H1 (cell line): ENCODE data around the gene NGFR. TPM values are rescaled to one million over a fixed set of nuclear protein-coding genes. Genes with fewer than 3 reads are reported as not detected.

ENCODE experiments used
- CTCF ChIA-PET: fragments of 300-600 bp; sonication (Branson Sonifier 250); formaldehyde crosslinking; loops from one replicate; lab custom pipeline; 2021; ENCODE audit not compliant: partially characterized antibody; lab: Charles Lee
- POLR2A ChIA-PET: fragments of 300-600 bp; sonication (Branson Sonifier 250); formaldehyde crosslinking; loops from one replicate; lab custom pipeline; 2021; ENCODE audit warnings: inconsistent platforms; ENCODE audit not compliant: partially characterized antibody; lab: Charles Lee
- DNase-seq, 2 experiments: peaks; one replicate each; pipeline versions ENCODE4 v3.0.0 to v3.0.0-alpha.2; 2010 to 2022; ENCODE audit warnings: low spot score in 2 of 2, low read depth in 1 of 2, mixed read lengths in 1 of 2
- FAIRE-seq: peaks from 2 replicates; lab custom pipeline; 2011; peaks lifted over from hg19 to GRCh38; lab: Jason Lieb, UNC
- H2AFZ ChIP-seq: 2 replicates; pipeline ENCODE4 v1.8.1; 2012; ENCODE audit warnings: low read length, inconsistent platforms
- H2AK5ac ChIP-seq: 2 replicates; pipeline ENCODE4 v1.6.1; 2013; ENCODE audit warnings: low read depth, low read length
- H2BK120ac ChIP-seq: replicated peaks from 2 replicates; pipeline ENCODE3; 2013; ENCODE audit warnings: low read depth, low read length, inconsistent platforms
- H2BK12ac ChIP-seq: 2 replicates; pipeline ENCODE4 v1.6.1; 2013; ENCODE audit warnings: low read depth, low read length
- H2BK15ac ChIP-seq: 2 replicates; pipeline ENCODE4 v1.6.1; 2013; ENCODE audit warnings: low read length
- H2BK20ac ChIP-seq: 2 replicates; pipeline ENCODE4 v1.6.1; 2013; ENCODE audit warnings: low read length
- H2BK5ac ChIP-seq: 2 replicates; pipeline ENCODE4 v1.6.1; 2013; ENCODE audit warnings: low read depth, low read length
- H3K14ac ChIP-seq: 2 replicates; pipeline ENCODE4 v1.6.1; 2013; ENCODE audit warnings: inconsistent platforms; ENCODE audit not compliant: insufficient read length
- H3K18ac ChIP-seq: 2 replicates; pipeline ENCODE4 v1.6.1; 2013; ENCODE audit warnings: low read length; ENCODE audit errors: extremely low read depth
- H3K23ac ChIP-seq: 2 replicates; pipeline ENCODE4 v1.6.1; 2013; ENCODE audit warnings: inconsistent platforms; ENCODE audit not compliant: insufficient read length
- H3K23me2 ChIP-seq: 2 replicates; pipeline ENCODE4 v1.6.1; 2013; ENCODE audit warnings: low read depth, low read length
- H3K27ac ChIP-seq: 2 replicates; pipeline ENCODE4 v1.6.1; 2011; ENCODE audit warnings: low read depth, low read length, inconsistent platforms
- H3K27me3 ChIP-seq, 4 experiments: replicated peaks in 1 of 4; 1 replicate in 1 of 4; 2 replicates in 3 of 4; pipeline versions ENCODE4 v1.6.1 to v1.8.1; 2011 to 2013; ENCODE audit warnings: low read length in 3 of 4, mild to moderate bottlenecking in 3 of 4, inconsistent platforms in 2 of 4, mixed read lengths in 2 of 4, moderate library complexity in 1 of 4; ENCODE audit not compliant: control insufficient read depth in 3 of 4, insufficient read depth in 3 of 4; ENCODE audit errors: extremely low read depth in 1 of 4
- H3K36me3 ChIP-seq, 4 experiments: 2 replicates each; pipeline versions ENCODE4 v1.6.1 to v1.8.1; 2011 to 2013; ENCODE audit warnings: mild to moderate bottlenecking in 4 of 4, low read length in 3 of 4, moderate library complexity in 2 of 4, control low read depth in 1 of 4, inconsistent platforms in 1 of 4; ENCODE audit not compliant: insufficient read depth in 4 of 4, control insufficient read depth in 2 of 4
- H3K4ac ChIP-seq: replicated peaks from 2 replicates; pipeline ENCODE3; 2013; ENCODE audit warnings: low read length, low read depth, mixed read lengths, inconsistent platforms; ENCODE audit not compliant: insufficient read length
- H3K4me1 ChIP-seq, 4 experiments: replicated peaks in 1 of 4; 1 replicate in 1 of 4; 2 replicates in 3 of 4; pipeline versions ENCODE4 v1.6.1 to v1.8.1; 2011 to 2013; ENCODE audit warnings: low read length in 3 of 4, inconsistent platforms in 2 of 4, mixed read lengths in 1 of 4; ENCODE audit not compliant: insufficient read depth in 4 of 4, control insufficient read depth in 3 of 4
- H3K4me2 ChIP-seq, 2 experiments: 2 replicates each; pipeline versions ENCODE4 v1.6.1 to v1.8.1; 2011 to 2013; ENCODE audit warnings: low read depth in 2 of 2, low read length in 2 of 2, control low read depth in 1 of 2, inconsistent platforms in 1 of 2, mild to moderate bottlenecking in 1 of 2; ENCODE audit not compliant: insufficient read depth in 1 of 2
- H3K4me3 ChIP-seq, 4 experiments: fragments of 200-600, 300-600 bp in 1 of 4; sonication (generic), shearing (Covaris generic), sonication (Bioruptor Twin) in 1 of 4; 2 replicates each; pipeline versions ENCODE4 v1.5.1 to v1.8.1; 2011 to 2016; ENCODE audit warnings: low read length in 4 of 4, low read depth in 3 of 4, control low read depth in 2 of 4, inconsistent platforms in 2 of 4, mild to moderate bottlenecking in 2 of 4, mixed read lengths in 1 of 4, moderate library complexity in 1 of 4; ENCODE audit not compliant: insufficient read depth in 2 of 4; ENCODE audit errors: extremely low read depth in 1 of 4
- H3K56ac ChIP-seq: replicated peaks from 2 replicates; pipeline ENCODE3; 2013; ENCODE audit warnings: low read depth, mild to moderate bottlenecking, mixed read lengths, low read length, inconsistent platforms; ENCODE audit not compliant: insufficient read length
- H3K79me1 ChIP-seq: 2 replicates; pipeline ENCODE4 v1.6.1; 2013; ENCODE audit warnings: low read depth, low read length, control low read depth
- H3K79me2 ChIP-seq, 2 experiments: 2 replicates each; pipeline versions ENCODE4 v1.6.1 to v1.8.1; 2012 to 2013; ENCODE audit warnings: low read length in 2 of 2, mild to moderate bottlenecking in 2 of 2, inconsistent platforms in 1 of 2; ENCODE audit not compliant: insufficient read depth in 2 of 2, control insufficient read depth in 1 of 2
- H3K9ac ChIP-seq, 4 experiments: replicated peaks in 1 of 4; 1 replicate in 1 of 4; 2 replicates in 3 of 4; pipeline versions ENCODE4 v1.6.1 to v1.8.1; 2011 to 2013; ENCODE audit warnings: low read depth in 3 of 4, low read length in 3 of 4, control low read depth in 2 of 4, mild to moderate bottlenecking in 2 of 4, moderate library complexity in 2 of 4, inconsistent platforms in 1 of 4; ENCODE audit errors: extremely low read depth in 1 of 4
- H3K9me3 ChIP-seq, 2 experiments: 2 replicates each; pipeline versions ENCODE4 v1.6.1 to v1.8.1; 2012 to 2013; ENCODE audit warnings: mild to moderate bottlenecking in 2 of 2, moderate library complexity in 2 of 2, control low read depth in 1 of 2, inconsistent platforms in 1 of 2, low read depth in 1 of 2, low read length in 1 of 2, mixed read lengths in 1 of 2; ENCODE audit not compliant: insufficient read depth in 2 of 2
- H4K20me1 ChIP-seq, 2 experiments: replicated peaks in 1 of 2; 2 replicates each; pipeline versions ENCODE3 to v1.8.1; 2011 to 2013; ENCODE audit warnings: inconsistent platforms in 2 of 2, low read length in 2 of 2, mild to moderate bottlenecking in 1 of 2; ENCODE audit not compliant: insufficient read depth in 2 of 2, control insufficient read depth in 1 of 2
- H4K5ac ChIP-seq: 2 replicates; pipeline ENCODE4 v1.6.1; 2013; ENCODE audit warnings: low read length, low read depth, mixed read lengths, inconsistent platforms; ENCODE audit not compliant: insufficient read length
- H4K8ac ChIP-seq: 2 replicates; pipeline ENCODE4 v1.8.0; 2013; ENCODE audit warnings: mild to moderate bottlenecking, moderate library complexity, low read length, inconsistent platforms; ENCODE audit not compliant: insufficient read depth; ENCODE audit errors: extremely low read depth
- H4K91ac ChIP-seq: replicated peaks from 2 replicates; pipeline ENCODE3; 2013; ENCODE audit warnings: low read length, mixed read lengths, inconsistent platforms; ENCODE audit not compliant: insufficient read length
- EP300 ChIP-seq, 2 experiments: IDR thresholded peaks; 1 replicate in 1 of 2; 2 replicates in 1 of 2; pipeline ENCODE4 v1.6.1; 2011 to 2012; ENCODE audit warnings: low read depth in 2 of 2, low read length in 2 of 2, mild to moderate bottlenecking in 2 of 2, borderline replicate concordance in 1 of 2, inconsistent platforms in 1 of 2, moderate library complexity in 1 of 2
- EZH2 ChIP-seq: fragments of 200-600 bp; sonication (generic); IDR thresholded peaks from 2 replicates; pipeline ENCODE4 v1.7.1; 2012; ENCODE audit warnings: low read depth, mild to moderate bottlenecking, moderate library complexity, low read length, inconsistent platforms; ENCODE audit not compliant: severe bottlenecking
- SAP30 ChIP-seq: fragments of 300-600 bp; sonication (generic); IDR thresholded peaks from 2 replicates; pipeline ENCODE4 v1.7.1; 2012; ENCODE audit warnings: low read length, moderate library complexity, mild to moderate bottlenecking, inconsistent platforms; ENCODE audit not compliant: insufficient read depth, insufficient replicate concordance
- WGBS, 2 experiments: shearing (Covaris generic) in 1 of 2; methylation state at CpG; one replicate each; pipeline versions ENCODE4 v1.1.6 to v1.1.7; 2013 to 2015; ENCODE audit warnings: low lambda C conversion rate in 2 of 2, mixed read lengths in 2 of 2, inconsistent platforms in 1 of 2, low coverage in 1 of 2, missing lambda C conversion rate in 1 of 2; ENCODE audit not compliant: insufficient replicate concordance in 2 of 2, insufficient coverage in 1 of 2, insufficient read length in 1 of 2; ENCODE audit errors: extremely low coverage in 1 of 2, missing lambda C conversion rate in 1 of 2; 5-methylcytosine and 5-hydroxymethylcytosine counted together
- polyA plus RNA-seq, 7 experiments: library from polyadenylated mRNA; depleted of rRNA in 3 of 7; stranded (reverse) in 5 of 7; unstranded in 2 of 7; fragments of >200 nt in 5 of 7; fragments of 200-250 nt in 2 of 7; gene quantifications; 1 replicate in 5 of 7; 2 replicates in 1 of 7; 4 replicates in 1 of 7; pipeline versions ENCODE4 v1.2.1 to v1.2.3, GENCODE V29; 2011 to 2013; ENCODE audit warnings: missing spikeins in 2 of 7, mixed read lengths in 2 of 7
- total RNA-seq: library from RNA; stranded (reverse); fragmentation: NEBNext Ultra II Directional; extraction: Animal tissue kit (Norgen Biotek cat#: 25700); gene quantifications from 2 replicates; pipeline ENCODE4 v1.2.1, GENCODE V29; 2021

NGFR gene
- total and polyA plus RNA-seq, 2 of the 8 experiments (the other 6 are each of a cell fraction or from before 2014, with no cell fraction given), result 8.1 to 10.3 TPM

GRCh38 chr17:49495842-49496182, 719 bp downstream of the NGFR start:
- H3K4ac ChIP-seq, result no peak overlapping the region
- CTCF ChIA-PET, result interaction anchor here (0.7 to 12.8 kb wide), 20 partner anchors 11 to 126 kb away, joined by 3 to 210 read pairs (median 10); no protein-coding TSS in a partner anchor
- TF ChIP-seq EP300 (IDR thresholded peaks at IDR 0.05; ENCODE audit: borderline replicate concordance in 1 of 2, low read depth in 2 of 2, low read length in 2 of 2) (no peak), EZH2 (peak; percentile 30), SAP30 (peak; percentile 55)
- no peak overlapping the region for H4K91ac ChIP-seq
- no peak overlapping the region for H2BK15ac ChIP-seq
- H3K79me2 ChIP-seq, result no peaks in the 10 kb centered on the region
- no peak for DNase-seq
- H3K27me3 ChIP-seq, result peaks cover 12 to 47% (median 38%) of the 10 kb centered on the region in 4 experiments
- H3K4me1 ChIP-seq, result peaks cover 3 to 11% (median 7%) of the 10 kb centered on the region in 4 experiments
- H3K27ac ChIP-seq, result no peak overlapping the region
- no peak overlapping the region for H2BK120ac ChIP-seq
- no peak overlapping the region for H2AK5ac ChIP-seq
- no peaks in the 10 kb centered on the region for H3K79me1 ChIP-seq
- H4K20me1 ChIP-seq, result peaks cover 0 to 3% of the 10 kb centered on the region in 2 experiments
- H2BK5ac ChIP-seq, result no peak overlapping the region
- POLR2A ChIA-PET, result interaction anchor here (1.3 to 4.1 kb wide), 5 partner anchors 10 to 61 kb away, joined by 3 to 24 read pairs (median 4); no protein-coding TSS in a partner anchor
- no peak overlapping the region for H2BK20ac ChIP-seq
- H3K14ac ChIP-seq, result no peak overlapping the region
- no peak for FAIRE-seq
- WGBS, 2 experiments, result 0% methylated on average over 6 of the region's 22 CpGs; no CpG with 5 or more reads in 1 of the 2 experiments
- H4K5ac ChIP-seq, result peak overlapping the region; percentile 25
- peaks cover 34% of the 10 kb centered on the region; the same call in 1 of the 2 replicates for H3K23me2 ChIP-seq
- no peak overlapping the region for H3K23ac ChIP-seq
- no peak overlapping the region for H2BK12ac ChIP-seq
- H3K4me3 ChIP-seq, result peak overlapping the region; percentile 57 to 79 (median 72)
- H3K4me2 ChIP-seq, result peak overlapping the region; percentile 91 to 95
- H4K8ac ChIP-seq, result peak overlapping the region; percentile 95
- H3K56ac ChIP-seq, result no peak overlapping the region
- H3K9me3 ChIP-seq, result no peaks in the 10 kb centered on the region
- no peaks in the 10 kb centered on the region for H3K36me3 ChIP-seq
- H3K18ac ChIP-seq, result peak overlapping the region; percentile 83
- peak overlapping the region in 2 of 4 experiments; percentile 1 to 16; a peak in 2 of 7 replicates for H3K9ac ChIP-seq
- H2AFZ ChIP-seq, result no peak overlapping the region
